IPS DF 6.9 (cell line): ENCODE data around the gene ILF2.

Experiments
- DNase-seq: peaks from one replicate; pipeline ENCODE4 v3.0.0-alpha.2; 2013; ENCODE audit warnings: low read depth, low spot score
- H3K27ac ChIP-seq: one replicate; pipeline ENCODE4 v1.5.1; 2013; ENCODE audit warnings: low read length, control low read depth
- H3K27me3 ChIP-seq: 2 replicates; pipeline ENCODE4 v1.6.1; 2013; ENCODE audit warnings: mild to moderate bottlenecking, low read length; ENCODE audit not compliant: control insufficient read depth, insufficient read depth
- H3K36me3 ChIP-seq: 2 replicates; pipeline ENCODE4 v1.6.1; 2013; ENCODE audit warnings: low read length; ENCODE audit not compliant: control insufficient read depth, insufficient read depth
- H3K4me1 ChIP-seq: 2 replicates; pipeline ENCODE4 v1.6.1; 2013; ENCODE audit warnings: low read length; ENCODE audit not compliant: control insufficient read depth, insufficient read depth
- H3K4me3 ChIP-seq: 2 replicates; pipeline ENCODE4 v1.5.1; 2013; ENCODE audit warnings: mild to moderate bottlenecking, low read length
- H3K9me3 ChIP-seq: 2 replicates; pipeline ENCODE4 v1.6.1; 2013; ENCODE audit warnings: low read length, inconsistent platforms; ENCODE audit not compliant: control insufficient read depth, insufficient read depth
- WGBS: extraction: QIAGEN DNeasy Blood & Tissue Kit; methylation state at CpG from one replicate; pipeline ENCODE4 v1.1.7; 2013; ENCODE audit warnings: mixed read lengths, missing lambda C conversion rate; ENCODE audit not compliant: insufficient read length, insufficient coverage; 5-methylcytosine and 5-hydroxymethylcytosine counted together

ILF2 gene

DNA sequence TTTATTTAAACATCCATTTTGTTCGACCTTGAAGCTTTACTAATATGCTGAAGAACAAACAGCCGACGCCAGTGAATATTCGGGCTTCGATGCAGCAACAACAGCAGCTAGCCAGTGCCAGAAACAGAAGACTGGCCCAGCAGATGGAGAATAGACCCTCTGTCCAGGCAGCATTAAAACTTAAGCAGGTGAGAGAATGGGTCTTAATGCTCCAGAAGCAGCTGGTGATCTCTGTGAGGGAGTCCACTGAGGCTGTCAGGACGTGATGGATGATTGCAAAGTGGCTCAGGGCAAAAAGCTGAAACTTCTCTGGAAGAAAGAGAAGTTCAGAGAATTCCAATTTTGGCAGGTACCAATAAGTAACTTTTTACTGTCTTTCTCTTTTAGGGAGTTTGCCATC is 32.5 kb downstream of the ILF2 start:
- no CpG with 5 or more reads among the region's 6 CpGs for WGBS
- Histone ChIP-seq H3K36me3 (peaks cover 44% of the 10 kb centered on the region), H3K9me3 (no peaks in the 10 kb centered on the region), H3K27ac (no peak overlapping the region), H3K4me3 (no peak overlapping the region), H3K27me3 (no peaks in the 10 kb centered on the region), H3K4me1 (peaks cover 3% of the 10 kb centered on the region)
- no peak for DNase-seq

GRCh38 chr1:153636312-153636711 is 34.5 kb downstream of the ILF2 start:
- WGBS: no CpG with 5 or more reads among the region's 9 CpGs
- Histone ChIP-seq H3K4me1 (peaks cover 3% of the 10 kb centered on the region), H3K9me3 (no peaks in the 10 kb centered on the region), H3K4me3 (no peak overlapping the region), H3K27ac (no peak overlapping the region), H3K36me3 (peaks cover 31% of the 10 kb centered on the region), H3K27me3 (no peaks in the 10 kb centered on the region)
- no peak for DNase-seq

- Histone ChIP-seq H3K4me3 (no peak overlapping the region), H3K36me3 (peaks cover 29% of the 10 kb centered on the region), H3K4me1 (peaks cover 3% of the 10 kb centered on the region), H3K27ac (no peak overlapping the region), H3K9me3 (no peaks in the 10 kb centered on the region), H3K27me3 (no peaks in the 10 kb centered on the region)
- no CpG with 5 or more reads among the region's 7 CpGs for WGBS
- no peak for DNase-seq
These were observed 34.9 kb downstream of the ILF2 start for GRCh38 chr1:153635872-153636271.

- H3K9me3 ChIP-seq: no peaks in the 10 kb centered on the region
- H3K4me3 ChIP-seq: peak within 1 kb of the TSS; percentile 91
- peaks cover 14% of the 10 kb centered on the region; the same call in 1 of the 2 replicates for H3K36me3 ChIP-seq
- peaks cover 3% of the 10 kb centered on the region for H3K4me1 ChIP-seq
- H3K27me3 ChIP-seq: no peaks in the 10 kb centered on the region
- no CpG with 5 or more reads among the region's 65 CpGs for WGBS
- H3K27ac ChIP-seq: peak within 1 kb of the TSS; percentile 16
- DNase-seq: peak; percentile 99
These were observed 36.8 kb downstream of the ILF2 start, which contains the start of gene CHTOP for GRCh38 chr1:153633754-153634665. Gene CHTOP, plus strand, starts transcription at chr1:153634066. Its CDS starts 2,523 bp downstream, at chr1:153636589.

- H3K4me3 ChIP-seq: peak overlapping the region; percentile 13; the same call in 1 of the 2 replicates
- no peak overlapping the region for H3K27ac ChIP-seq
- H3K4me1 ChIP-seq: peaks cover 3% of the 10 kb centered on the region
- peaks cover 12% of the 10 kb centered on the region; the same call in 1 of the 2 replicates for H3K36me3 ChIP-seq
- WGBS: no CpG with 5 or more reads among the region's 18 CpGs
- no peaks in the 10 kb centered on the region for H3K27me3 ChIP-seq
- H3K9me3 ChIP-seq: no peaks in the 10 kb centered on the region
- DNase-seq: no peak
These were observed 37.5 kb downstream of the ILF2 start for GRCh38 chr1:153633161-153633753.

DNA sequence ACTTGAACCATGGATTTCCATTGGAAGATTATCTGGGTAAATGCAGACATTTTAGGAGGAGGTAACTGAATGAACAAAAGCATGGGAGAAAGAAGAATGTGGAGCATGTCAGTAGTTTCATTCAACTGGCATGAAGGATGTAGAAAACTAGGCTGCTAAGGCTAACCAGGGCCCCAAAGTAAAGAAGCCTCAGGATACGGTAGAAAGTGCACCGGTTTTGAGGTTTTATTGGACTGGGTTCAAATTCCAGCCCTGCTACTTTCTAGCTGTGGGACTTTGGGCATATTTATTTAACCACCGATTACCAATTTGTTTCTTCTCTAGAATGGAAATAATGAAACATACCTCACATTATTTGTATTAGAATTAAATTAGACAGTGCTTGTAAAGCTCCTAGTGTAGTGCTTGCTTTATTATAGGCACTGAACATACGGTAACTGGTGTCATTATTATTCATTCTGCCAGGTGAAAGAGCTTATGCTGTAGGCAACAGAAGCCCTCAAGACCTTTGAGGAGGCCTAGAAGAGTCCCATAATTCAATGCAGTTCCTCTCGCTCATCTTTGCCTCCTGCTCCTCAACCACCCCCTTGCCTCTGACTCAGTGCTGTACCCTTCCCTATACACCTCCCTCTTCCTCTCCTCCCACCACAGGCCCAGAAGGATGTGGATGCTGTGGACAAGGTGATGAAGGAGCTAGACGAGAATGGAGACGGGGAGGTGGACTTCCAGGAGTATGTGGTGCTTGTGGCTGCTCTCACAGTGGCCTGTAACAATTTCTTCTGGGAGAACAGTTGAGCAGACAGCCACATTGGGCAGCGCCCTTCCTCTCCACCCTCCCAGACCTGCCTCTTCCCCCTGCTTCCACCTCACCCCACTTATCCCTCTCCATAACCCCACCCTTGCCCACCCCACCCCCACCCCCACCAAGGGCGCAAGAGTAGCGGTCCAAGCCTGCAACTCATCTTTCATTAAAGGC is 39.5 kb downstream of the ILF2 start:
- no peak overlapping the region for H3K27ac ChIP-seq
- no peaks in the 10 kb centered on the region for H3K36me3 ChIP-seq
- H3K9me3 ChIP-seq: no peaks in the 10 kb centered on the region
- DNase-seq: no peak
- H3K27me3 ChIP-seq: no peaks in the 10 kb centered on the region
- no CpG with 5 or more reads among the region's 10 CpGs for WGBS
- H3K4me1 ChIP-seq: peaks cover 5% of the 10 kb centered on the region
- no peak overlapping the region for H3K4me3 ChIP-seq

DNA sequence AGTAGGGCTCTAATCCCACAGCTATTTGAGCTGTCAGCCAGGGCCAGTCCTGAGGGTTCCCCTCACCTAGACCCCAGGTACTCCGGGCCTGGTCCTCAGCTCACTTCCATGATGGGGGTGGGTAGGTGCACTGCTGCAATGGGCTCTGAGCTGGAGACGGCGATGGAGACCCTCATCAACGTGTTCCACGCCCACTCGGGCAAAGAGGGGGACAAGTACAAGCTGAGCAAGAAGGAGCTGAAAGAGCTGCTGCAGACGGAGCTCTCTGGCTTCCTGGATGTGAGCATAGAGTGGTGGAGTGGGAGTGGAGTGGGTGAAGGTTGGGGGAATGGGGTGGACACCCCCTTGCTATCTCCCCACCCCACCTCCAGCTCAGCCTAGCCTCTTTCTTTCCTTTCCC is 40.4 kb downstream of the ILF2 start:
- Histone ChIP-seq H3K4me3 (no peak overlapping the region), H3K36me3 (peaks cover under 1% of the 10 kb centered on the region; the same call in 1 of the 2 replicates)
- no CpG with 5 or more reads among the region's 7 CpGs for WGBS

GRCh38 chr1:153629971-153630370 is 40.8 kb downstream of the ILF2 start:
- H3K4me1 ChIP-seq: peaks cover 4% of the 10 kb centered on the region
- peaks cover 2% of the 10 kb centered on the region; the same call in 1 of the 2 replicates for H3K36me3 ChIP-seq
- H3K27ac ChIP-seq: no peak overlapping the region
- DNase-seq: no peak
- no peaks in the 10 kb centered on the region for H3K27me3 ChIP-seq
- no peaks in the 10 kb centered on the region for H3K9me3 ChIP-seq
- H3K4me3 ChIP-seq: no peak overlapping the region
- WGBS: no CpG with 5 or more reads among the region's 1 CpG

More for the DNA sequence above, 40.4 kb downstream of the ILF2 start:
- no peak for DNase-seq
- no peak overlapping the region for H3K27ac ChIP-seq
- H3K9me3 ChIP-seq: no peaks in the 10 kb centered on the region
- no peaks in the 10 kb centered on the region for H3K27me3 ChIP-seq
- peaks cover 5% of the 10 kb centered on the region for H3K4me1 ChIP-seq

DNA sequence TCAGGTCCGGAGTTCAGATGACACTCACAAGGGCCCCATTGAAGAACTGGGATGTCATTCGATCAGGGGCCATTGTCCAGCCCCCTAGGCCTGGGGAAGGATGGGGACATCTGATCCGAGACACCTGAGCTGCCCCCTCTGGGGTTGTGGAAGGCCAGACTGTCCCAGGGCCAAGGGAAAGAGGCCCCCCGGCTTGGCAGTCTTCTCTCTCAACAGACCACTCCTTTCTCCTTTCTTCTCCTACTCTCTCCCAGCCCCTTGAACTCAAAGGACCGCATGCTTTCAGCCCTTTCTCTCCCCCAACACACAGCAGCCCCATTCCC is 41.5 kb downstream of the ILF2 start:
- Histone ChIP-seq H3K4me1 (peaks cover 4% of the 10 kb centered on the region), H3K27ac (no peak overlapping the region), H3K27me3 (no peaks in the 10 kb centered on the region), H3K4me3 (no peak overlapping the region), H3K36me3 (peaks cover 2% of the 10 kb centered on the region; the same call in 1 of the 2 replicates), H3K9me3 (no peaks in the 10 kb centered on the region)
- WGBS: no CpG with 5 or more reads among the region's 5 CpGs
- DNase-seq: no peak
